Limb (tissue), 2 donors: ENCODE data around the gene TLR8.
"Not testable (repeated sequence)": the region's sequence is repeated elsewhere in the genome, so short reads cannot be mapped to it uniquely, and the experiment has no call there.

ENCODE experiments used
- DNase-seq, 2 donors: peaks; one replicate each; pipeline ENCODE4 v3.0.0-alpha.2; 2016; ENCODE audit errors: extremely low spot score in 2 of 2

Gene TLR8

GRCh38 chrX:12946406-12946805, 40.0 kb downstream of the TLR8 start:
- DNase-seq, result no peak

- peak; percentile 39 to 61 for DNase-seq
These were observed 40.6 kb downstream of the TLR8 start for GRCh38 chrX:12946838-12947544.

- DNase-seq, result no peak
These were observed 41.3 kb downstream of the TLR8 start for GRCh38 chrX:12947545-12948235.

GRCh38 chrX:12948495-12948894, 42.1 kb downstream of the TLR8 start:
- no peak for DNase-seq

- no peak for DNase-seq
These were observed 42.9 kb downstream of the TLR8 start for GRCh38 chrX:12949205-12949926.

GRCh38 chrX:12949927-12950656, 43.7 kb downstream of the TLR8 start:
- peak; percentile 25 to 40 for DNase-seq

GRCh38 chrX:12950851-12951594, 44.6 kb downstream of the TLR8 start:
- no peak for DNase-seq

- DNase-seq, result no peak
These were observed 45.2 kb downstream of the TLR8 start for GRCh38 chrX:12951595-12951975.

GRCh38 chrX:12953420-12953819, 47.0 kb downstream of the TLR8 start:
- DNase-seq, result no peak

GRCh38 chrX:12954376-12954775, 48.0 kb downstream of the TLR8 start:
- DNase-seq, result no peak

- DNase-seq, result no peak
These were observed 48.6 kb downstream of the TLR8 start for GRCh38 chrX:12954981-12955380.

- peak; percentile 24 to 55 for DNase-seq
These were observed 49.7 kb downstream of the TLR8 start for GRCh38 chrX:12955882-12956703.

GRCh38 chrX:12956704-12957534, 50.5 kb downstream of the TLR8 start:
- no peak for DNase-seq

GRCh38 chrX:12958059-12958458, 51.6 kb downstream of the TLR8 start:
- no peak for DNase-seq

GRCh38 chrX:12958461-12958860, 52.0 kb downstream of the TLR8 start:
- no peak for DNase-seq

GRCh38 chrX:12961196-12961718, 54.8 kb downstream of the TLR8 start:
- DNase-seq, result no peak

- no peak for DNase-seq
These were observed 55.7 kb downstream of the TLR8 start for GRCh38 chrX:12962041-12962504.

- not testable (repeated sequence) for DNase-seq
These were observed 56.9 kb downstream of the TLR8 start for GRCh38 chrX:12963210-12963850.
